ENCODE data around the gene MAGI3.

- TF ChIP-seq POLR2A (IDR thresholded peaks at IDR 0.05) (no peak), CTCF (IDR thresholded peaks at IDR 0.05 in 4 of 5, conservative IDR thresholded peaks at IDR 0.05 in 1 of 5) (no peak)
These were observed 89.7 kb downstream of the MAGI3 start for GRCh38 chr1:113479713-113480676.
